H9 (cell line): ENCODE data around the gene COL27A1. TPM values are rescaled to one million over a fixed set of nuclear protein-coding genes. Genes with fewer than 3 reads are reported as not detected.
"Not testable (repeated sequence)": the region's sequence is repeated elsewhere in the genome, so short reads cannot be mapped to it uniquely, and the experiment has no call there.

ENCODE experiments used
- DNase-seq: peaks from one replicate; pipeline ENCODE4 v3.0.0-alpha.2; 2017
- H2AFZ ChIP-seq: one replicate; pipeline ENCODE4 v1.6.1; 2013; ENCODE audit warnings: mild to moderate bottlenecking, low read length, control low read depth, moderate library complexity
- H2AK5ac ChIP-seq: 2 replicates; pipeline ENCODE4 v1.6.1; 2013; ENCODE audit warnings: low read length, control low read depth, mixed read lengths; ENCODE audit not compliant: insufficient read length
- H2BK120ac ChIP-seq: one replicate; pipeline ENCODE4 v1.6.1; 2013; ENCODE audit warnings: low read depth, mild to moderate bottlenecking, low read length, control low read depth, inconsistent platforms; ENCODE audit not compliant: poor library complexity, severe bottlenecking
- H2BK12ac ChIP-seq: 2 replicates; pipeline ENCODE4 v1.6.1; 2013; ENCODE audit warnings: low read length, control low read depth, mixed read lengths, low read depth; ENCODE audit not compliant: insufficient read length
- H2BK15ac ChIP-seq: 2 replicates; pipeline ENCODE4 v1.6.1; 2013; ENCODE audit warnings: low read depth, low read length, control low read depth
- H2BK20ac ChIP-seq: one replicate; pipeline ENCODE4 v1.6.1; 2013; ENCODE audit warnings: low read depth, mild to moderate bottlenecking, low read length, control low read depth, inconsistent platforms; ENCODE audit not compliant: poor library complexity, severe bottlenecking
- H2BK5ac ChIP-seq: 2 replicates; pipeline ENCODE4 v1.6.1; 2013; ENCODE audit warnings: low read length, control low read depth, mixed read lengths; ENCODE audit not compliant: insufficient read length
- H3K14ac ChIP-seq: 2 replicates; pipeline ENCODE4 v1.6.1; 2013; ENCODE audit warnings: low read length, control low read depth; ENCODE audit not compliant: insufficient read depth
- H3K18ac ChIP-seq: 2 replicates; pipeline ENCODE4 v1.6.1; 2013; ENCODE audit warnings: low read depth, mild to moderate bottlenecking, mixed read lengths, low read length, control low read depth; ENCODE audit not compliant: insufficient read length
- H3K23ac ChIP-seq: 2 replicates; pipeline ENCODE4 v1.6.1; 2013; ENCODE audit warnings: low read length, control low read depth, mixed read lengths, low read depth; ENCODE audit not compliant: insufficient read length
- H3K23me2 ChIP-seq: 2 replicates; pipeline ENCODE4 v1.6.1; 2013; ENCODE audit warnings: low read depth, mild to moderate bottlenecking, mixed read lengths, low read length, control low read depth; ENCODE audit not compliant: insufficient read length, poor library complexity, severe bottlenecking
- H3K27ac ChIP-seq: 2 replicates; pipeline ENCODE4 v1.5.1; 2013; ENCODE audit warnings: low read length, control low read depth, mixed read lengths, low read depth; ENCODE audit not compliant: insufficient read length
- H3K27me3 ChIP-seq: 2 replicates; pipeline ENCODE4 v1.6.1; 2013; ENCODE audit warnings: low read length, control low read depth, inconsistent platforms; ENCODE audit not compliant: insufficient read depth
- H3K4ac ChIP-seq: 2 replicates; pipeline ENCODE4 v1.6.1; 2013; ENCODE audit warnings: low read depth, mild to moderate bottlenecking, control low read depth, inconsistent platforms, low read length, moderate library complexity
- H3K4me1 ChIP-seq: 2 replicates; pipeline ENCODE4 v1.6.1; 2013; ENCODE audit warnings: low read length, control low read depth, inconsistent platforms; ENCODE audit not compliant: insufficient read depth
- H3K4me2 ChIP-seq: 2 replicates; pipeline ENCODE4 v1.6.1; 2013; ENCODE audit warnings: low read length, control low read depth, mixed read lengths; ENCODE audit not compliant: insufficient read length, insufficient read depth
- H3K56ac ChIP-seq: 2 replicates; pipeline ENCODE4 v1.6.1; 2013; ENCODE audit warnings: low read depth, mild to moderate bottlenecking, mixed read lengths, low read length, control low read depth; ENCODE audit not compliant: insufficient read length
- H3K79me1 ChIP-seq: 2 replicates; pipeline ENCODE4 v1.6.1; 2013; ENCODE audit warnings: low read depth, mild to moderate bottlenecking, moderate library complexity, low read length, control low read depth, inconsistent platforms; ENCODE audit not compliant: insufficient read depth, poor library complexity, severe bottlenecking
- H3K79me2 ChIP-seq: 2 replicates; pipeline ENCODE4 v1.6.1; 2013; ENCODE audit warnings: low read length, control low read depth, inconsistent platforms; ENCODE audit not compliant: insufficient read depth
- H3K9ac ChIP-seq: 2 replicates; pipeline ENCODE4 v1.6.1; 2013; ENCODE audit warnings: low read length, control low read depth, mixed read lengths; ENCODE audit not compliant: insufficient read length; ENCODE audit errors: extremely low read depth
- H3K9me3 ChIP-seq: one replicate; pipeline ENCODE4 v1.6.1; 2013; ENCODE audit warnings: low read depth, low read length, inconsistent platforms; ENCODE audit not compliant: control insufficient read depth
- H3T11ph ChIP-seq: one replicate; pipeline ENCODE4 v1.6.1; 2013; ENCODE audit warnings: mild to moderate bottlenecking, low read length, control low read depth, inconsistent platforms
- H4K20me1 ChIP-seq: one replicate; pipeline ENCODE4 v1.6.1; 2013; ENCODE audit not compliant: control insufficient read depth, insufficient read length, insufficient read depth
- H4K5ac ChIP-seq: 2 replicates; pipeline ENCODE4 v1.6.1; 2013; ENCODE audit warnings: low read depth, mild to moderate bottlenecking, mixed read lengths, low read length, control low read depth; ENCODE audit not compliant: insufficient read length
- H4K8ac ChIP-seq: replicated peaks from 2 replicates; pipeline ENCODE4 v1.6.1; 2013; ENCODE audit warnings: low read length, control low read depth, mixed read lengths, low read depth; ENCODE audit not compliant: insufficient read length
- H4K91ac ChIP-seq: 2 replicates; pipeline ENCODE4 v1.6.1; 2013; ENCODE audit warnings: low read depth, mild to moderate bottlenecking, moderate library complexity, mixed read lengths, low read length, control low read depth; ENCODE audit not compliant: insufficient read length
- H3K27ac Mint-ChIP-seq, 3 experiments: 2 replicates in 2 of 3; 3 replicates in 1 of 3; pipeline ENCODE4 v1.8.0; 2020 to 2021; ENCODE audit warnings: mixed read lengths in 3 of 3, mild to moderate bottlenecking in 1 of 3, moderate library complexity in 1 of 3
- H3K27me3 Mint-ChIP-seq: 2 replicates; pipeline ENCODE4 v1.8.0; 2021; ENCODE audit warnings: low read depth, mild to moderate bottlenecking, moderate library complexity, mixed read lengths
- H3K36me3 Mint-ChIP-seq, 3 experiments: 2 replicates in 2 of 3; 3 replicates in 1 of 3; pipeline ENCODE4 v1.8.0; 2020 to 2021; ENCODE audit warnings: low read depth in 3 of 3, mixed read lengths in 3 of 3; ENCODE audit not compliant: insufficient read depth in 1 of 3
- H3K4me1 Mint-ChIP-seq, 2 experiments: 2 replicates each; pipeline ENCODE4 v1.8.0; 2020; ENCODE audit warnings: mixed read lengths in 2 of 2
- H3K4me3 Mint-ChIP-seq, 2 experiments: 2 replicates in 1 of 2; 3 replicates in 1 of 2; pipeline ENCODE4 v1.8.0; 2020 to 2021; ENCODE audit warnings: mild to moderate bottlenecking in 2 of 2, mixed read lengths in 2 of 2, moderate library complexity in 1 of 2
- H3K9me3 Mint-ChIP-seq, 2 experiments: 2 replicates in 1 of 2; 3 replicates in 1 of 2; pipeline ENCODE4 v1.8.0; 2020; ENCODE audit warnings: mild to moderate bottlenecking in 2 of 2, mixed read lengths in 2 of 2, moderate library complexity in 1 of 2
- WGBS: extraction: QIAGEN DNeasy Blood & Tissue Kit; methylation state at CpG from one replicate; pipeline ENCODE4 v1.1.7; 2013; ENCODE audit warnings: missing lambda C conversion rate, low lambda C conversion rate, mixed read lengths; ENCODE audit not compliant: insufficient read length; ENCODE audit errors: extremely low coverage; 5-methylcytosine and 5-hydroxymethylcytosine counted together
- total RNA-seq: library from RNA; stranded (reverse); gene quantifications from 2 replicates; pipeline ENCODE4 v1.2.1, GENCODE V29; 2021

The COL27A1 gene
- total RNA-seq, 1 experiment from 2014 or later = 17.9 TPM

DNA sequence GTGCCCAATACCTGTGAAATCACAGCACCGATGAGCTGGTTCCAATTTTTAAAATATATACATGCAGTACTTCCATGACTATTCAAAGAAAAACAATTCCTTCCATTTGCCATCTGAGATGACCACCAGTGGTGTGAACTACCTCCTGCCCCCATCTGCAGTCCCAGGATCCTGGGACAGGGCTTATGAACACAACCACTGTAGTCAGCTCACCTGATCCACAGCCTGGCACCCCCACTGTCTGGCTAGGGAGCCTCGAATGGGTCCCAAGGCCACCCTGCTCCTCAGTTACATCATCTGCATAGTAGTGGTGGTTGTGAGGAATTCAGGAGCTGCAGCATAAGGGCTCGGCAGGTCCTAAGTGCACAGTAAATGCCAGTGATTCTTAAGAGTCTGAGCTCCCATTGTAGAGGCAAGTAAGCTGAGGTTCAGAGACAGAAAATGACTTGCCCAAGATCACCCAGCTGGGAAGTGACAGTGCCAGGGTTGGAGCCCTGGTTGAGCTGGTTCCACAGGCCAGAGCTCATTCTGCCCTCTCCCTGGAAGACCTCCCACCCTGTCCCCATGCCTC, 170.4 kb downstream of the COL27A1 start:
- H2BK12ac ChIP-seq, H4K91ac ChIP-seq, H3K9ac ChIP-seq, H3K79me2 ChIP-seq, H2BK120ac ChIP-seq, H2AFZ ChIP-seq, H3K56ac ChIP-seq, H4K8ac ChIP-seq, H3K4me1 Mint-ChIP-seq, H3K23ac ChIP-seq, H4K20me1 ChIP-seq, H4K5ac ChIP-seq, H3K27ac Mint-ChIP-seq, H3K18ac ChIP-seq, H3K79me1 ChIP-seq, H3K27me3 Mint-ChIP-seq, H3K4ac ChIP-seq, H2AK5ac ChIP-seq, H3K14ac ChIP-seq, H3K4me3 Mint-ChIP-seq, H3T11ph ChIP-seq, H3K9me3 ChIP-seq, H3K27ac ChIP-seq, H3K9me3 Mint-ChIP-seq, H3K4me2 ChIP-seq, H3K36me3 Mint-ChIP-seq, H3K23me2 ChIP-seq, H2BK5ac ChIP-seq, H2BK20ac ChIP-seq, H3K27me3 ChIP-seq, H2BK15ac ChIP-seq, H3K4me1 ChIP-seq, DNase-seq: not testable (repeated sequence)
- WGBS = no CpG with 5 or more reads among the region's 3 CpGs
